ENCODE measurements around the gene SELENON. TPM values are rescaled to one million over a fixed set of nuclear protein-coding genes. Genes with fewer than 3 reads are reported as not detected.

Gene SELENON
- total RNA-seq, 1 donor from 2014 or later = 146 TPM

- Mint-ChIP-seq H3K36me3 (ENCODE audit: low read depth) (no peaks in the 10 kb centered on the region), H3K27me3 (ENCODE audit: low read depth) (no peaks in the 10 kb centered on the region), H3K4me1 (peaks cover 67% of the 10 kb centered on the region), H3K9me3 (no peaks in the 10 kb centered on the region), H3K27ac (ENCODE audit: unreplicated experiment) (peak overlapping the region; percentile 71), H3K4me3 (peak overlapping the region; percentile 12)
- DNase-seq (ENCODE audit: low read depth, low spot score) = no peak
- TF ChIP-seq CTCF (conservative IDR thresholded peaks at IDR 0.05) = no peak
Measured at GRCh38 chr1:25768999-25769398, 31.0 kb upstream of the SELENON start.

GRCh38 chr1:25769625-25770383 is 30.2 kb upstream of the SELENON start:
- H3K36me3 Mint-ChIP-seq (ENCODE audit: low read depth) = no peaks in the 10 kb centered on the region
- no peaks in the 10 kb centered on the region for H3K27me3 Mint-ChIP-seq (ENCODE audit: low read depth)
- H3K4me1 Mint-ChIP-seq = peaks cover 74% of the 10 kb centered on the region
- H3K27ac Mint-ChIP-seq (ENCODE audit: unreplicated experiment) = peak overlapping the region; percentile 96
- H3K4me3 Mint-ChIP-seq = peak overlapping the region; percentile 64
- no peak for DNase-seq (ENCODE audit: low read depth, low spot score)
- no peak for TF ChIP-seq CTCF (conservative IDR thresholded peaks at IDR 0.05)
- no peaks in the 10 kb centered on the region for H3K9me3 Mint-ChIP-seq

- peaks cover 75% of the 10 kb centered on the region for H3K4me1 Mint-ChIP-seq
- H3K27me3 Mint-ChIP-seq (ENCODE audit: low read depth) = no peaks in the 10 kb centered on the region
- no peaks in the 10 kb centered on the region for H3K36me3 Mint-ChIP-seq (ENCODE audit: low read depth)
- TF ChIP-seq CTCF (conservative IDR thresholded peaks at IDR 0.05) = no peak
- peak overlapping the region; percentile 70 for H3K4me3 Mint-ChIP-seq
- no peaks in the 10 kb centered on the region for H3K9me3 Mint-ChIP-seq
- DNase-seq (ENCODE audit: low read depth, low spot score) = peak; percentile 36
- H3K27ac Mint-ChIP-seq (ENCODE audit: unreplicated experiment) = peak overlapping the region; percentile 96
Measured at GRCh38 chr1:25770541-25771220, 29.3 kb upstream of the SELENON start.

- Mint-ChIP-seq H3K27me3 (ENCODE audit: low read depth) (no peaks in the 10 kb centered on the region), H3K4me3 (peak overlapping the region; percentile 70), H3K27ac (ENCODE audit: unreplicated experiment) (peak overlapping the region; percentile 96), H3K9me3 (no peaks in the 10 kb centered on the region), H3K4me1 (peaks cover 68% of the 10 kb centered on the region), H3K36me3 (ENCODE audit: low read depth) (no peaks in the 10 kb centered on the region)
- no peak for TF ChIP-seq CTCF (conservative IDR thresholded peaks at IDR 0.05)
- DNase-seq (ENCODE audit: low read depth, low spot score) = peak; percentile 34
Measured at GRCh38 chr1:25771221-25772114, 28.5 kb upstream of the SELENON start.

- Mint-ChIP-seq H3K36me3 (ENCODE audit: low read depth) (no peaks in the 10 kb centered on the region), H3K4me3 (peak overlapping the region; percentile 70), H3K27ac (ENCODE audit: unreplicated experiment) (peak overlapping the region; percentile 96), H3K4me1 (peaks cover 68% of the 10 kb centered on the region), H3K27me3 (ENCODE audit: low read depth) (no peaks in the 10 kb centered on the region), H3K9me3 (no peaks in the 10 kb centered on the region)
- no peak for TF ChIP-seq CTCF (conservative IDR thresholded peaks at IDR 0.05)
- no peak for DNase-seq (ENCODE audit: low read depth, low spot score)
Measured at GRCh38 chr1:25772164-25772563, 27.8 kb upstream of the SELENON start.

All from neural crest cell (in vitro differentiated cells).